NCI-H146 treated with DMSO at 0.1 percent for 48 hours (cell line): ENCODE data around the gene ZSWIM6.

ENCODE experiments used
- DNase-seq: peaks from one replicate; lab custom pipeline; 2025; ENCODE audit not compliant: unreplicated experiment; lab: John Stamatoyannopoulos, UW

ZSWIM6 gene

DNA sequence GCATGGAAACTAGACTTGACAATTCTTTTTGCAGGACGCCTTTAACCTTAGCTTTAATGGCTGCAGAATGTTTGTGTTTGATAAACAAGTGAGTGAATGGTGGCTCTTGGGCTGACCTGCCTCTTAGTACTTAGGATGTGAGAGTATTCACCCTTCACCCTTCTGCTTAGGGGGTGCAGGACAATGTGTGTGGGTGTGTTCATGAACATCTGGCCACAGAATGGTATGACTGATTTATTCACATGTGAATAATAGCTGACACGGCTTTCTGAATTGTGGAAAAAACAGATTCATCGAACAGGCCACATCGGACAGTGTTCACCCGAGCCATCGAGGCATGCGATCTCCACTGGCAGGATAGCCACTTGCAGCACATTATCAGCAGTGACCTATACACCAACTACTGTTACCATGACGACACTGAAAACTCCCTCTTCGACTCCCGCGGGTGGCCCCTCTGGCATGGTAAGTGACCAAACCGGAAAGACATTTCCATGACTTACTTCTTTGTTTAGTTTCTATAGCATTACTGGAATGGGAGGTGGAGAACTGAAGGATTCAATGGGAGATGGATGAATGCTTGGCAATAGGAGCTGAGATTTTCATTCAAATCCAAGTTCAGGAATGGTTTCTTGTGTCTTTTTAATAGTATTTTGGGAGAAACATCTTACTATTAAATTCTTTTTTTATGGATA is 193.6 kb downstream of the ZSWIM6 start:
- no peak for DNase-seq

DNA sequence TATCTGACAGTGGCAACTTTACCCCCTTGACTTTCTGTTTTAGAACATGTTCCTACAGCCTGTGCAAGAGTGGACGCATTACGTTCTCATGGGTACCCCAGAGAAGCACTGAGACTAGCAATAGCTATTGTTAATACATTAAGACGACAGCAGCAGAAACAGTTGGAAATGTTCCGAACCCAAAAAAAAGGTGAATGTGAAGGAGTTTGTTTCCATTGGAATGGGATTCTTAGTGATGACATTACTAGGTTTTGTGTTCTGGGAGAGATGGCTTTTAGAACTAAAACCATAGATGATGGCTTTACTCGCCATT is 194.1 kb downstream of the ZSWIM6 start:
- DNase-seq: no peak

GRCh38 chr5:61532983-61533382 is 200.9 kb downstream of the ZSWIM6 start:
- DNase-seq: no peak

DNA sequence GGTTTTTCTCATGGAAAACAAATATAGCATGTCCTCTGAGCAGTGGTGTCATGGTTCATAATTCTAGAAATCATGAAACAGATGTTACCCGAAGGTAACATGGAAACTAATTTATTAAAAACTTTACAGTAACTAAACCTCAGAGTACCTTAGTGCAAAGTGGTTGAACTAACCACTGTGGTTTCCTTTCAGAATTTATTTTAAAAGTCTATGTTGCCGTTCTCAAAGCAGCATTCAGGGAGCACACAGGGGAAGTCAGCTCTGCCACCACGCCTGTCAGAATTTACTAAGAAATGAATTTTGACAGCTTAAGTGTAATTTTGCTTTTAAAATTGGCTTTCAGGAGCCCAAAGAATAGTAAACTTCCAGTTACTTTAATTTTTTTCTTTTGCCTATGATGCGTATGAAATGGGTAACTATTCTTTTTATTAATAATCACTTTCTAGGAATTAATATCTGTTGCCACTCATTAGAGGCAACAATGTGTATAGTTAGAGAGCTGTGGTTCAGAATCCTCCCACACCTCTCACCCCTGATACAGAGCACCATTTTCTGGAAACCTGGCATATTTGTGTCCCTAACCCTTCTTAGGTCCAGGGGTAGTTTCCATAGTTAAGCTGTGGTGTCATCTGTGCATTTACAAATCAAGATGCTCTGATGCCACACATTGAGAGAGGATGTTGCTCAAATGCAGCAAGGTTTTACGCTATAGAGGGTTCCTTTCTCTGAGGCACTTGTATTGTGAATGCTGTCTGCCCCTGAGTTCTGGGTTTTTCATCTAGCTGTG is 202.6 kb downstream of the ZSWIM6 start:
- no peak for DNase-seq

DNA sequence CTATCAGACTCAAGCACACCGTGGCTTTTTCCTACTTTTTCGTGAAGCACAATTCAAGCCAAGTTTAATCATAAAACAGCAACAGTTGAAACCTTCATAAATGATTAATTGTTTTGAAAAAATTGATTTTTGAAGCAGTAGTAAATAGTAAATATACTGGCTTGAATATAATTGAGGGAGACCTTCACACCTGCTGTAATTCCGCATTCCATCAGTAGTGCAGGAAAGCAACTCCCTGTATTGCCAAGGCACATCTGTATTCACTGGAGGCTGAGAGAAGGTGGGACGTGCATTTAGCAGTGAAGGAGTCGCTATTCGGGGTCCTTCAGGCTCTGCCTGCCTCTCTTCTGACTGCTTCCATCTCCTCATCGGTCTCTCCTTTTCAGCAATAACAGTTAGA is 203.8 kb downstream of the ZSWIM6 start:
- DNase-seq: no peak

DNA sequence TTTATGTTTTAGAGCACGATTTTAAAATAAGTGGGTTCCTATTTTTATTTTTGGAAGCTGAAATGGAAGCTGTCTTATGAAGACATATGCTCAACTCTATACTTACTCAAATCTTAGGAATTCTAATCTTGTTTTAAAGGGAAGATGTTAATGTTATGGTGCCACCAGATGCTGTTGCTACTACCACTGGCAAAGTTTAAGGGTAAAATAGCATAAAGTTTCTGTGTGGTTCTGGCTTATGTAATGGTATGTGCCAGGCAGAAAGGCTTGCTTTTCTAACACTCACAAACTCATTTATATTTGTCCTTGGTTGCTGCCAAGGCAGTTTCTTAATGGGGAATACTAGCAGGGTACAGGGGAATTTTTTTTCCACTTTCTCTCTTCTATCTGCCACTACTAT is 204.9 kb downstream of the ZSWIM6 start:
- DNase-seq: no peak

GRCh38 chr5:61538722-61539501 is 206.9 kb downstream of the ZSWIM6 start:
- DNase-seq: no peak

GRCh38 chr5:61549530-61549929 is 217.5 kb downstream of the ZSWIM6 start:
- no peak for DNase-seq

DNA sequence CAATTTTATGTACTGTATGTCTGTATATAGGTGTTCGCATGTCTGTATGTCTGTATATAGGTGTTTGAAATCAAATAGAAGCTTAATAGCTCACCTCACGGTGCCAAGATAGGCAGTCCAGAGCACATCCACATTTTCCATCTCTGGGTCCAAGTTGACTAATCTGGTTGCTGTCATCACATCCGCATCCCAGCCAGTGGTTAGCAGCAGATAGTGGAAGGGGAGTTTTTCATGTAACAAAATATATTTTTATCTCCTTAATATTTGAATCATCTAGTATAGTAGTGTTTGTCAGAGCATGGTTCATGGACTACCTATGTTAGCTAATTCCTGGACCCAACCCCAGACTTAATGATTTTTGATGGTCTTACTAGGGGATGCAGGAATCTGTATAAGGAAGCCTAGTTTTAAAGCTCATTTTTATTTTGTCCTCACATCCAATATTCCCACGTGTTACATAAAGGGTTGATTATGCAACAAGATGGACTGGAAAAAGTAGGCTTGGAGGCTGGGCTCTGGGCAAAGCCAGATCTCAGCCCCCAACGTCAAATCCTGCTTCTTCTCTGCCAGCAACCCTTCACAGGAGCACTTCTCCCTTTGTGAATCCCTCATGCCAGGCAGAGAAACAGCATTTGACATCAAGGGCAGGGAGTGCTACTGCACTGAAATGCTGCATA is 219.7 kb downstream of the ZSWIM6 start:
- no peak for DNase-seq

GRCh38 chr5:61559146-61559545 is 227.1 kb downstream of the ZSWIM6 start:
- no peak for DNase-seq

DNA sequence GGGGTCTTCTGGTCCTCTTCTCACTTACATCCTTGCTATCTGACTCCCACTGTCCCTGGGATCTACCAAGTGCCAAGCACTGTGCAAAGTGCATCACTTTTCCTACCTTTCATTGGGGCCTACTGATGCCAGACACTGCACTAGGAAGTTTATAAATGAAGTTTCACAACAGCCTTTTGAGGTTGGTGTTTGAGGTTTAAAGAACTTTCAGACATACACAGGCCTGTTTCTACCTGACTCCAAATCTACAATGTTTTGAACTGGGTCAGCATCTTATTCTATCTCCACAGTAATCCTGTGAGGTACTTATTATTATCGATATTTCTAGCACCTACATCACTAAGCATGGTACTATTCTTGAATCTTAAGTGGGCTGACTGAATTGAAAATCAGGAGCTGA is 227.7 kb downstream of the ZSWIM6 start:
- no peak for DNase-seq

DNA sequence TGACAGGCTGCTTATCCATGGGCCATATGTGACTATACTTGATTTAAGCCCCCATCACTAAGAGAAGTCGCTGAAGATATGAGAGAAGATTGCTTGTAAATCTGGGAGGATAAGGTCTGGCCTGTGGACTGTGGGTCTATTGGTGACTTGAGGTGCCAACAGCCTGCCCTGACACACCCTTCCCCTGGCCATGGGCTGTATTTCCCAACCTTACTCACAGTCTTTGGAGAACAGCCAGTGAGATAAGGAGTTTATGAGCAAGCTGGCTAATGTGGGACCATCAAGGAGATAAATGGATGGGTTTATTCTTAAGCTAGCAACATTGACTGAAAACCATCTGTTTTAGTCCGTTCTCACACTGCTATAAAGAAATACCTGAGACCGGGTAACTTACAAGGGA is 231.3 kb downstream of the ZSWIM6 start:
- DNase-seq: no peak

GRCh38 chr5:61567337-61567736 is 235.3 kb downstream of the ZSWIM6 start:
- DNase-seq: no peak

DNA sequence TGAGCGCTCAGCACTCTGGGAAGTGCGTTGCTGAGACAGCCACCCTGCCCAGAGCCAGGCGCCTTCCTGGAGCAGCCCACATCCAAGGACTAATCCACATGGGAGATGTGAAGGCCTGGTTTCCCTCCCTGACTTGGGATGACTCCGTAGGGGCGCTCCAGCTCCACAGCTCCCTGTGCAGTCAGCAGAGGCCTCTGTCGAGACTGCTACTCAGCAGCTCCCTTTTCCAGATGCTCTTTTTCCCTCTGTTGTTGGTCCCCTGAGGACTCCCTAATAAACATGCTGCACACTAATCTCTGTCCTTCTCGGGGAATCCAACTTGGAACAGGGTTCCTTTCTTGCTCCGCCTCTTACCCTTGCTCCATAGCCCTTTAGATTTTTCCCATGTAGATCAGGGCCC is 237.3 kb downstream of the ZSWIM6 start:
- DNase-seq: no peak

DNA sequence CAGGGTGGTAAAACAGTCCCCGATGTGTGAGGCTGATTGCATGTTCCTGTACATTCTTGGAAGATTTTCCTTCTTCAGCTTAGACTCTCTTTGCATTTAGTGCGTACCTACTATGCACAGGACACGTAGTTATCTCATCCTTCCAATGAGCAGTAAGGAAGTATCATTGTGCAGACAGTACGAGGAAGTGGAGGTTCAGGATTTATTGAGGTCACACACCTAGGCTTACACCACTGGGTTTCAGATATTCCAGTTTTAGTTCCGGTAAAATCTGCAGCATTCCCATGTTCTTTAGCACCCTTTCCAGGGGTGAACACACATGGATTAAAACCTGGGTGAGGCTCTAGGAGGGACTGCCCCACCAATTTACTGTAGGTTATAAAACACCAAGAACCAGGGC is 238.7 kb downstream of the ZSWIM6 start:
- no peak for DNase-seq

DNA sequence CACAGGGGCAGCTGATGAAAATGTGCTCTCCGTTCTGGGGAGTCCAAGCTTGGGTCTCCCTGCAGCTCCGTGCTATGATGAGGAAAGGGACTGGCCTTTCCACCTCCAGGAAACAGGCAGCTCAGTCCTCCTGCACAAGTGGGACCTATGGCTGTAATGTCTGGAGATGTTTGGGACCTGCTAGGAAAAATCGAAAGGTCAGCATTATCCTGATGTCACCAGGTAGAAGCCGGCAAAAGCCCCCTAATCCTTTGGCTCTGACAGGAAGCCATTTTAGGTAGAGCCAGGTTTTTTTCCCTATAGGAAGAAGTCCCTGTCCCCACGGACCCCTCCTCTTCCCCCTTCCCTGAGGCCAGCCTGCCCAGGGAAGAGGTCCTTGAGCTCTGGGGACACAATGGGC is 240.9 kb downstream of the ZSWIM6 start:
- no peak for DNase-seq

- no peak for DNase-seq
These were observed 243.0 kb downstream of the ZSWIM6 start for GRCh38 chr5:61575103-61575502.

GRCh38 chr5:61575581-61575980 is 243.5 kb downstream of the ZSWIM6 start:
- DNase-seq: no peak

GRCh38 chr5:61576556-61576955 is 244.5 kb downstream of the ZSWIM6 start:
- no peak for DNase-seq

GRCh38 chr5:61578858-61579503 is 246.9 kb downstream of the ZSWIM6 start:
- no peak for DNase-seq

GRCh38 chr5:61582205-61582820 is 250.3 kb downstream of the ZSWIM6 start:
- DNase-seq: no peak
